Smooth muscle cell (in vitro differentiated cells): ENCODE results near the gene RAF1. TPM values are rescaled to one million over a fixed set of nuclear protein-coding genes. Genes with fewer than 3 reads are reported as not detected.

ENCODE experiments used
- DNase-seq: peaks from one replicate; lab custom pipeline; 2025; ENCODE audit not compliant: unreplicated experiment; lab: John Stamatoyannopoulos, UW
- H2AFZ ChIP-seq: fragments of 200-600 bp; sonication (generic); 2 replicates; pipeline ENCODE4 v1.6.0; 2016; ENCODE audit warnings: antibody characterized with exemption, low read depth, mild to moderate bottlenecking
- H3F3A ChIP-seq: fragments of 200-600 bp; sonication (generic); 2 replicates; pipeline ENCODE4 v1.6.0; 2017; ENCODE audit warnings: antibody characterized with exemption, low read depth
- H3K27ac ChIP-seq: fragments of 200-600 bp; sonication (generic); 2 replicates; pipeline ENCODE4 v1.5.1; 2016; ENCODE audit warnings: low read depth, mild to moderate bottlenecking
- H3K27me3 ChIP-seq: fragments of 200-600 bp; sonication (generic); 2 replicates; pipeline ENCODE4 v1.6.1; 2016; ENCODE audit warnings: low read depth, mild to moderate bottlenecking
- H3K36me3 ChIP-seq: fragments of 200-600 bp; sonication (generic); 2 replicates; pipeline ENCODE4 v1.5.1; 2016; ENCODE audit warnings: low read depth
- H3K4me1 ChIP-seq: fragments of 200-600 bp; sonication (generic); 2 replicates; pipeline ENCODE4 v1.5.1; 2016; ENCODE audit warnings: low read depth
- H3K4me2 ChIP-seq: fragments of 200-600 bp; sonication (generic); 2 replicates; pipeline ENCODE4 v1.6.0; 2016; ENCODE audit warnings: mild to moderate bottlenecking
- H3K4me3 ChIP-seq: fragments of 200-600 bp; sonication (generic); 2 replicates; pipeline ENCODE4 v1.5.1; 2016; ENCODE audit warnings: mild to moderate bottlenecking
- H3K79me2 ChIP-seq: fragments of 200-600 bp; sonication (generic); 2 replicates; pipeline ENCODE4 v1.6.0; 2016; ENCODE audit warnings: low read depth, mild to moderate bottlenecking
- H3K9ac ChIP-seq: fragments of 200-600 bp; sonication (generic); 2 replicates; pipeline ENCODE4 v1.6.0; 2016; ENCODE audit warnings: low read depth
- H3K9me3 ChIP-seq: fragments of 200-600 bp; sonication (generic); replicated peaks from 2 replicates; pipeline ENCODE4 v1.5.1; 2016; ENCODE audit warnings: low read depth
- H4K20me1 ChIP-seq: fragments of 200-600 bp; sonication (generic); 2 replicates; pipeline ENCODE4 v1.6.0; 2016; ENCODE audit warnings: low read depth
- CTCF ChIP-seq: fragments of 200-600 bp; sonication (generic); IDR thresholded peaks from 2 replicates; pipeline ENCODE4 v1.5.1; 2017; ENCODE audit warnings: borderline replicate concordance, mild to moderate bottlenecking, antibody characterized with exemption; ENCODE audit not compliant: insufficient read depth, poor library complexity, severe bottlenecking
- WGBS: methylation state at CpG from one replicate; pipeline ENCODE4 v1.1.7; 2016; ENCODE audit warnings: low lambda C conversion rate; 5-methylcytosine and 5-hydroxymethylcytosine counted together
- polyA plus RNA-seq: library from polyadenylated mRNA; unstranded; fragments of >200 nt; fragmentation: Nextera tagmentation; extraction: Ambion mirVana; gene quantifications from 2 replicates; pipeline ENCODE4 v1.2.1, GENCODE V29; 2016
- total RNA-seq: library from RNA; depleted of rRNA; stranded (reverse); fragments of >200 nt; gene quantifications from 2 replicates; pipeline ENCODE4 v1.2.3, GENCODE V29; 2014

Gene RAF1
- total and polyA plus RNA-seq, 2 experiments from 2014 or later, result 48.4 to 75.4 TPM

DNA sequence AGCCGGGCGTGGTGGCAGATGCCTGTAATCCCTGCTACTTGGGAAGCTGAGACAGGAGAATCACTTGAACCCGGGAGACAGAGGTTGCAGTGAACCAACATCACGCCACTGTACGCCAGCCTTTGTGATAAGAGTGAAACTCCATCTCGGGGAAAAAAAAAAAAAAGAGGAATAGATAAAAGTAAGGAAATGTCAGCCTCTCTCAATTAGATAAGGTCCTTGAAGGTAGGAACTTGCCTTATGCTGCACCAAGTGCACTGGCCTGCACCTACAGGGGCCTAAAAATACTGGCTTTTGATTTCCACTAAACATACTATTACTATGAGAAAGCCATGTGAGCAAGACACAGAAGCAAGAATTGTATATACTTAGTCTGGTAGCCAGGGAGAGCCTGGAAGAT lies 7.1 kb downstream of the RAF1 start:
- no peak for DNase-seq
- WGBS, result 93% methylated on average over 6 of the region's 6 CpGs
- TF ChIP-seq CTCF, result no peak
- Histone ChIP-seq H4K20me1 (peaks cover 100% of the 10 kb centered on the region), H3K4me3 (no peak overlapping the region), H3K9me3 (no peaks in the 10 kb centered on the region), H3K9ac (no peak overlapping the region), H3K4me1 (peaks cover 27% of the 10 kb centered on the region), H2AFZ (no peak overlapping the region), H3K36me3 (no peaks in the 10 kb centered on the region), H3K27ac (no peak overlapping the region), H3K79me2 (peaks cover 99% of the 10 kb centered on the region), H3K4me2 (no peak overlapping the region), H3K27me3 (no peaks in the 10 kb centered on the region), H3F3A (peaks cover 11% of the 10 kb centered on the region)

DNA sequence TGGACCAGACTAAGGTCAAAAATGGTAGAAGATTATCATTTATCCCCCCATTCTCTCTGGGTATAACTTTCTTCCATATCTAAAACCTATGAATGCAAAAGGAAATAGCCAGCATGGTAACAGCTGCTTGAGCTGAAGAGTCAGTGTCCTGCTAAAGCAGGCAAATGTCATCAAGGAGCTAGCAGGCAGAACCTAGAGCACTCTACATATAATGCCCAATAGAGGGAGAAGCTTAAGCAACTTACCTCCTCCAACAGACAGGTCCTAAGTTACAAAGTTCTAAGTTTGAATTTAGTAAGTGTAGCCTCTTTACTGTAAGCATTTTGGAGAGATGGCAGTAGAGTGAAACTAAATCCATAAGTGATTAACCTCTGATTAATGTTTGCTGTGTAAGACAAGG lies 7.7 kb downstream of the RAF1 start:
- H3K79me2 ChIP-seq, result peaks cover 99% of the 10 kb centered on the region
- no peak for TF ChIP-seq CTCF
- H3F3A ChIP-seq, result peaks cover 11% of the 10 kb centered on the region
- no peak overlapping the region for H3K9ac ChIP-seq
- no peak overlapping the region for H3K4me3 ChIP-seq
- H3K4me1 ChIP-seq, result peaks cover 23% of the 10 kb centered on the region
- H3K27me3 ChIP-seq, result no peaks in the 10 kb centered on the region
- H3K9me3 ChIP-seq, result no peaks in the 10 kb centered on the region
- H4K20me1 ChIP-seq, result peaks cover 100% of the 10 kb centered on the region
- DNase-seq, result no peak
- no peaks in the 10 kb centered on the region for H3K36me3 ChIP-seq
- H3K27ac ChIP-seq, result no peak overlapping the region
- no peak overlapping the region for H2AFZ ChIP-seq
- H3K4me2 ChIP-seq, result no peak overlapping the region

GRCh38 chr3:12655701-12656100 lies 8.2 kb downstream of the RAF1 start:
- Histone ChIP-seq H3K79me2 (peaks cover 99% of the 10 kb centered on the region), H3K4me2 (no peak overlapping the region), H3K9ac (no peak overlapping the region), H3K27ac (no peak overlapping the region), H3K4me3 (no peak overlapping the region), H4K20me1 (peaks cover 100% of the 10 kb centered on the region), H3K9me3 (no peaks in the 10 kb centered on the region), H3K36me3 (no peaks in the 10 kb centered on the region), H3F3A (peaks cover 7% of the 10 kb centered on the region), H2AFZ (no peak overlapping the region), H3K4me1 (peaks cover 18% of the 10 kb centered on the region), H3K27me3 (no peaks in the 10 kb centered on the region)
- TF ChIP-seq CTCF, result no peak
- 92% methylated on average over 4 of the region's 4 CpGs for WGBS
- DNase-seq, result no peak

- no peak for TF ChIP-seq CTCF
- H3K36me3 ChIP-seq, result no peaks in the 10 kb centered on the region
- no peaks in the 10 kb centered on the region for H3F3A ChIP-seq
- H2AFZ ChIP-seq, result no peak overlapping the region
- H3K9ac ChIP-seq, result no peak overlapping the region
- H3K4me1 ChIP-seq, result no peaks in the 10 kb centered on the region
- H3K4me2 ChIP-seq, result no peak overlapping the region
- H3K79me2 ChIP-seq, result peaks cover 100% of the 10 kb centered on the region
- H3K27me3 ChIP-seq, result no peaks in the 10 kb centered on the region
- H3K4me3 ChIP-seq, result no peak overlapping the region
- 99% methylated on average over 4 of the region's 4 CpGs for WGBS
- peaks cover 100% of the 10 kb centered on the region for H4K20me1 ChIP-seq
- H3K27ac ChIP-seq, result no peak overlapping the region
- H3K9me3 ChIP-seq, result no peaks in the 10 kb centered on the region
- DNase-seq, result no peak
Observed at GRCh38 chr3:12653747-12654146, 10.2 kb downstream of the RAF1 start.
